IMR-90 (cell line): ENCODE data around the gene CMTM8. TPM values are rescaled to one million over a fixed set of nuclear protein-coding genes. Genes with fewer than 3 reads are reported as not detected.

Source experiments
- ATAC-seq: fragments of 200-7000 bp; cut with Tn5 transposase; 2 replicates; pipeline ENCODE4 v1.9.1; 2020; ENCODE audit warnings: low read depth, mild to moderate bottlenecking, moderate library complexity
- BruUV-seq: library from RNA; stranded (reverse); fragments of 400-500 nt; replicated peaks from 2 replicates; lab custom pipeline; 2021; lab: Mats Ljungman, UMichigan
- CTCF ChIA-PET: fragments of 300-600 bp; formaldehyde crosslinking; extraction: SDS; loops from one replicate; lab custom pipeline; 2021; ENCODE audit warnings: antibody characterized with exemption; lab: Yijun Ruan, JAX
- POLR2A ChIA-PET: fragments of 300-600 bp; sonication (Branson Sonifier 250); formaldehyde crosslinking; loops from one replicate; lab custom pipeline; 2022; ENCODE audit warnings: antibody characterized with exemption; ENCODE audit not compliant: unreplicated experiment; lab: Charles Lee
- DNase-seq: peaks from one replicate; pipeline ENCODE4 v3.0.0; 2013
- H2AFZ ChIP-seq: replicated peaks from 2 replicates; pipeline ENCODE3; 2013; ENCODE audit warnings: low read length, mild to moderate bottlenecking; ENCODE audit not compliant: poor library complexity
- H2AK5ac ChIP-seq: 2 replicates; pipeline ENCODE4 v1.6.1; 2013; ENCODE audit warnings: low read depth, low read length, inconsistent platforms
- H2AK9ac ChIP-seq: replicated peaks from 2 replicates; pipeline ENCODE3; 2013; ENCODE audit warnings: mild to moderate bottlenecking, low read depth, low read length, moderate library complexity; ENCODE audit not compliant: poor library complexity
- H2BK120ac ChIP-seq: 2 replicates; pipeline ENCODE4 v1.6.1; 2013; ENCODE audit warnings: low read depth, low read length, inconsistent platforms
- H2BK15ac ChIP-seq: 3 replicates; pipeline ENCODE4 v1.6.1; 2013; ENCODE audit warnings: low read depth, low read length, inconsistent platforms
- H2BK20ac ChIP-seq: 2 replicates; pipeline ENCODE4 v1.6.1; 2013; ENCODE audit warnings: low read depth, mild to moderate bottlenecking, inconsistent platforms, low read length, moderate library complexity
- H2BK5ac ChIP-seq: 2 replicates; pipeline ENCODE4 v1.6.1; 2013; ENCODE audit warnings: mild to moderate bottlenecking, low read depth, low read length, inconsistent platforms; ENCODE audit not compliant: poor library complexity, severe bottlenecking
- H3K14ac ChIP-seq: replicated peaks from 2 replicates; pipeline ENCODE4 v1.6.1; 2013; ENCODE audit warnings: low read depth, low read length, inconsistent platforms
- H3K18ac ChIP-seq: 2 replicates; pipeline ENCODE4 v1.6.1; 2013; ENCODE audit warnings: low read depth, low read length, control low read depth
- H3K23ac ChIP-seq: 2 replicates; pipeline ENCODE4 v1.6.1; 2013; ENCODE audit warnings: low read depth, low read length, inconsistent platforms
- H3K27ac ChIP-seq: 2 replicates; pipeline ENCODE4 v1.5.1; 2013; ENCODE audit warnings: mild to moderate bottlenecking, control low read depth, low read length; ENCODE audit not compliant: insufficient read depth
- H3K27me3 ChIP-seq: 2 replicates; pipeline ENCODE4 v1.6.1; 2013; ENCODE audit warnings: low read length; ENCODE audit not compliant: control insufficient read depth, insufficient read depth
- H3K36me3 ChIP-seq: 2 replicates; pipeline ENCODE4 v1.6.1; 2013; ENCODE audit warnings: low read length, mixed read lengths; ENCODE audit not compliant: control insufficient read depth, insufficient read depth
- H3K4ac ChIP-seq: 2 replicates; pipeline ENCODE4 v1.6.1; 2013; ENCODE audit warnings: low read depth, low read length, inconsistent platforms
- H3K4me1 ChIP-seq: 2 replicates; pipeline ENCODE4 v1.6.1; 2013; ENCODE audit warnings: low read length, mixed read lengths; ENCODE audit not compliant: control insufficient read depth, insufficient read depth
- H3K4me2 ChIP-seq: 2 replicates; pipeline ENCODE4 v1.6.1; 2013; ENCODE audit warnings: low read depth, mild to moderate bottlenecking, control low read depth, low read length, moderate library complexity
- H3K4me3 ChIP-seq: 2 replicates; pipeline ENCODE4 v1.5.1; 2013; ENCODE audit warnings: low read depth, mild to moderate bottlenecking, control low read depth, low read length, moderate library complexity; ENCODE audit not compliant: insufficient read depth
- H3K56ac ChIP-seq: 2 replicates; pipeline ENCODE4 v1.6.1; 2013; ENCODE audit warnings: low read length, inconsistent platforms; ENCODE audit not compliant: insufficient read depth; ENCODE audit errors: extremely low read depth
- H3K79me1 ChIP-seq, 2 experiments: 2 replicates each; pipeline ENCODE4 v1.6.1; 2013; ENCODE audit warnings: low read length in 2 of 2, inconsistent platforms in 1 of 2, low read depth in 1 of 2
- H3K9ac ChIP-seq: 2 replicates; pipeline ENCODE4 v1.6.1; 2013; ENCODE audit warnings: low read depth, low read length, control low read depth
- H3K9me1 ChIP-seq: 2 replicates; pipeline ENCODE4 v1.6.1; 2013; ENCODE audit warnings: low read length, inconsistent platforms; ENCODE audit not compliant: insufficient read depth
- H3K9me3 ChIP-seq: 2 replicates; pipeline ENCODE4 v1.6.1; 2013; ENCODE audit warnings: low read length; ENCODE audit not compliant: control insufficient read depth, insufficient read depth
- H4K20me1 ChIP-seq: 2 replicates; pipeline ENCODE4 v1.6.1; 2013; ENCODE audit warnings: low read length, inconsistent platforms; ENCODE audit not compliant: insufficient read depth
- H4K5ac ChIP-seq: 2 replicates; pipeline ENCODE4 v1.6.1; 2013; ENCODE audit warnings: mild to moderate bottlenecking, low read depth, low read length, control low read depth
- H4K8ac ChIP-seq, 2 experiments: 2 replicates each; pipeline ENCODE4 v1.6.1; 2013; ENCODE audit warnings: low read depth in 2 of 2, low read length in 2 of 2, control low read depth in 1 of 2, inconsistent platforms in 1 of 2
- H4K91ac ChIP-seq: 2 replicates; pipeline ENCODE4 v1.6.1; 2013; ENCODE audit warnings: low read depth, low read length, inconsistent platforms; ENCODE audit not compliant: insufficient read depth
- BHLHE40 ChIP-seq: fragments of 150-350 bp; IDR thresholded peaks from 2 replicates; pipeline ENCODE4 v1.6.1; 2016; ENCODE audit warnings: mild to moderate bottlenecking, low read depth, low read length
- CHD1 ChIP-seq: IDR thresholded peaks from 2 replicates; pipeline ENCODE4 v1.6.1; 2012; ENCODE audit warnings: low read depth, low read length, improper control_type of control experiment
- CTCF ChIP-seq: conservative IDR thresholded peaks from 2 replicates; pipeline ENCODE4 v1.5.1; 2012; ENCODE audit warnings: mild to moderate bottlenecking, low read depth, low read length, improper control_type of control experiment
- FOS ChIP-seq: fragments of 150-350 bp; IDR thresholded peaks from 2 replicates; pipeline ENCODE4 v1.6.1; 2016; ENCODE audit warnings: low read depth, low read length
- MAFK ChIP-seq: IDR thresholded peaks from 2 replicates; pipeline ENCODE4 v1.6.1; 2012; ENCODE audit warnings: low read depth, low read length, improper control_type of control experiment
- MAZ ChIP-seq: IDR thresholded peaks from 2 replicates; pipeline ENCODE4 v1.6.1; 2012; ENCODE audit warnings: low read depth, mild to moderate bottlenecking, low read length, improper control_type of control experiment, moderate library complexity, borderline replicate concordance
- MXI1 ChIP-seq: IDR thresholded peaks from 2 replicates; pipeline ENCODE4 v1.6.1; 2012; ENCODE audit warnings: low read depth, mild to moderate bottlenecking, low read length, moderate library complexity, borderline replicate concordance
- NFE2L2 ChIP-seq: fragments of 150-350 bp; IDR thresholded peaks from 2 replicates; pipeline ENCODE4 v1.6.1; 2016; ENCODE audit warnings: low read depth, mild to moderate bottlenecking, low read length
- POLR2A ChIP-seq: IDR thresholded peaks from 2 replicates; pipeline ENCODE4 v1.6.1; 2012; ENCODE audit warnings: mild to moderate bottlenecking, low read depth, low read length
- RAD21 ChIP-seq: IDR thresholded peaks from 2 replicates; pipeline ENCODE4 v1.6.1; 2012; ENCODE audit warnings: low read length, improper control_type of control experiment
- RFX5 ChIP-seq: IDR thresholded peaks from 2 replicates; pipeline ENCODE4 v1.8.0; 2012; ENCODE audit warnings: low read depth, mild to moderate bottlenecking, low read length, moderate library complexity
- SMC3 ChIP-seq: fragments of 150-350 bp; IDR thresholded peaks from 2 replicates; pipeline ENCODE4 v1.6.1; 2016; ENCODE audit warnings: low read depth, mild to moderate bottlenecking, antibody characterized with exemption, low read length, moderate library complexity
- USF2 ChIP-seq: fragments of 150-350 bp; IDR thresholded peaks from 2 replicates; pipeline ENCODE4 v1.6.1; 2017; ENCODE audit warnings: mild to moderate bottlenecking, antibody characterized with exemption, low read length, low read depth
- WGBS, 2 experiments: methylation state at CpG; one replicate each; pipeline versions ENCODE4 v1.1.5 to v1.1.7; 2013; ENCODE audit warnings: missing lambda C conversion rate in 2 of 2; ENCODE audit not compliant: insufficient read length in 1 of 2; ENCODE audit errors: extremely low coverage in 2 of 2; 5-methylcytosine and 5-hydroxymethylcytosine counted together
- dilution Hi-C: fragments of 300-500 bp; cut with HindIII; formaldehyde crosslinking; loops from one replicate; pipeline ENCODE4 v1.14.3; 2018; ENCODE audit warnings: low sequenced_read_pairs; ENCODE audit not compliant: unreplicated experiment
- in situ Hi-C: fragments of 300-500 bp; cut with MboI; formaldehyde crosslinking; loops from 3 replicates; pipeline ENCODE4 v1.14.3; 2019; ENCODE audit warnings: low sequenced_read_pairs, inconsistent platforms, mixed read lengths
- intact Hi-C: fragments of 100-400 bp; cut with micrococcal nuclease; formaldehyde crosslinking; loops from 2 replicates; pipeline ENCODE4 v1.10.0; 2022
- polyA plus RNA-seq, 3 experiments: library from polyadenylated mRNA; depleted of rRNA; stranded (reverse); fragments of >200 nt; gene quantifications; 2 replicates each; pipeline ENCODE4 v1.2.3, GENCODE V29; 2012; ENCODE audit warnings: low replicate concordance in 1 of 3
- total RNA-seq: library from RNA; depleted of rRNA; stranded (reverse); fragments of >200 nt; gene quantifications from 2 replicates; pipeline ENCODE4 v1.2.3, GENCODE V29; 2012

The CMTM8 gene
- total and polyA plus RNA-seq, 2 of the 4 experiments (the other 2 are of a cell fraction) = 0.15 TPM; not detected in 1

- no peaks in the 10 kb centered on the region for H3K79me1 ChIP-seq
- DNase-seq = no peak
- H4K8ac ChIP-seq = no peak overlapping the region
- H2BK5ac ChIP-seq = no peak overlapping the region
- no peak overlapping the region for H4K91ac ChIP-seq
- H3K14ac ChIP-seq = no peak overlapping the region
- H3K56ac ChIP-seq = no peak overlapping the region
- no peaks in the 10 kb centered on the region for H3K9me3 ChIP-seq
- no peaks in the 10 kb centered on the region for H4K20me1 ChIP-seq
- no peak overlapping the region for H3K4me2 ChIP-seq
- no peak overlapping the region for H3K4me3 ChIP-seq
- in situ Hi-C loops (no loop called here), intact Hi-C loops (no loop called here), dilution Hi-C loops (no loop called here)
- H3K4me1 ChIP-seq = no peaks in the 10 kb centered on the region
- no peak overlapping the region for H2BK120ac ChIP-seq
- H3K9me1 ChIP-seq = no peaks in the 10 kb centered on the region
- WGBS, 2 experiments = no CpG with 5 or more reads among the region's 3 CpGs
- no peak overlapping the region for H2AK5ac ChIP-seq
- H2AK9ac ChIP-seq = no peak overlapping the region
- TF ChIP-seq MAFK = no peak
- no peak for TF ChIP-seq CHD1
- TF ChIP-seq FOS = no peak
- TF ChIP-seq CTCF = no peak
- no peak for TF ChIP-seq RAD21
- TF ChIP-seq USF2 = no peak
- no peak for TF ChIP-seq SMC3
- TF ChIP-seq BHLHE40 = no peak
- TF ChIP-seq MAZ = no peak
- TF ChIP-seq POLR2A = no peak
- TF ChIP-seq RFX5 = no peak
- TF ChIP-seq NFE2L2 = no peak
- TF ChIP-seq MXI1 = no peak
- no peak overlapping the region for H3K23ac ChIP-seq
- no peak overlapping the region for H3K18ac ChIP-seq
- ATAC-seq = no peak
- ChIA-PET POLR2A (no interaction called here), CTCF (no interaction called here)
- H2BK15ac ChIP-seq = no peak overlapping the region
- no peak overlapping the region for H2AFZ ChIP-seq
- no peak overlapping the region for H4K5ac ChIP-seq
- no peak overlapping the region for H3K9ac ChIP-seq
- no peak overlapping the region for H2BK20ac ChIP-seq
- BruUV-seq = no TSS peak
- H3K36me3 ChIP-seq = no peaks in the 10 kb centered on the region
- H3K4ac ChIP-seq = no peak overlapping the region
- H3K27ac ChIP-seq = no peak overlapping the region
- H3K27me3 ChIP-seq = no peaks in the 10 kb centered on the region; the same call in 1 of the 2 replicates
Observed at GRCh38 chr3:32261545-32261944, 23.1 kb downstream of the CMTM8 start.
